D721Med (cell line): ENCODE results near the gene SCLY.

Experiments used
- DNase-seq: peaks from one replicate; pipeline ENCODE4 v3.0.0; 2011; ENCODE audit warnings: low spot score; ENCODE audit not compliant: insufficient read length
- FAIRE-seq: peaks from 2 replicates; lab custom pipeline; 2011; peaks lifted over from hg19 to GRCh38; lab: Jason Lieb, UNC
- TF ChIP-seq, protein P1 (sequence below): IDR thresholded peaks from 2 replicates; pipeline ENCODE4 v1.5.1; 2012; ENCODE audit warnings: mild to moderate bottlenecking, control low read depth; ENCODE audit not compliant: insufficient read depth; ENCODE audit errors: missing control alignments

SCLY gene

DNA sequence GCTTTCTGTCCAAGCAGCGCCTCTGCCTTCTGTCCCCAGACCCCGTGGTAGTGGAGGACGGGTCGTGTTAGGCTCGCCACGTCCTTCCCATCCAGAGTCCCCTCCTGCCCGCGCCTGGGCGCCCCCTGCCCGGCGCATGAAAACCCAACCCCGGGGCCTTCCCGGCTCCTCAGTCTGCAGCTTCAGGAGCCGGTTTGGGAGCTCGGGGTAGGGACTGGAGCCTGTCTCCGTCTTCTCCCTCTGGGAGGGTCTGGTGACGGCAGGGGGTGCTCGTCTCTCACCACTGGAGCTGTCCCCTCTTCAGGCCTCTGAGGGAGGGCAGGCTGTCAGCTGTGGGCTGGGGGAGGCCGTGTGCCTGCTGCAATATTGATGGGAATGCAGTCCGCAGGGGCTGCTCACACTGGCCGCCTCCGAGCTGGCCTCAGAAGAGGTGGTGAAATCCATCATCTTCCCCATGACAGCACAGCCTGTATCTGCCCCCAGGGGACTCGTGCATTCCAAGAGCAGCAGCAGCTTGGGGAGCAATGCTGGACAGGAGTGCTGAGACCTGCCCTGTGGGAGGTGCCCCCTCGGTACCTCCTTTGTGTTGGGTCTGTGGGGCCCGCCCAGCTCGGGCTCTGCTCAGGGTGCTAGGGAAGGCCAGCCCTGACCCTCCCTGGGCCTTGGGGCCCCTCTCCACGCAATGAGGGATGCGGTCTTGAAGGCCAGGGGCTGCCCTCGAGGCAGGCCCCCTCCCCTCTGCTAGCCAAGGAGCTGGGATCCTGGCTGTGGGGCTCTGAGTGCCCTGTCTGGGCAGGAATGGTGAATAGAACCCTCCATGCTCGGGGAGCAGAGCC lies 59.9 kb downstream of the SCLY start:
- FAIRE-seq: no peak
- no peak for DNase-seq
- TF ChIP-seq, protein P1, sequence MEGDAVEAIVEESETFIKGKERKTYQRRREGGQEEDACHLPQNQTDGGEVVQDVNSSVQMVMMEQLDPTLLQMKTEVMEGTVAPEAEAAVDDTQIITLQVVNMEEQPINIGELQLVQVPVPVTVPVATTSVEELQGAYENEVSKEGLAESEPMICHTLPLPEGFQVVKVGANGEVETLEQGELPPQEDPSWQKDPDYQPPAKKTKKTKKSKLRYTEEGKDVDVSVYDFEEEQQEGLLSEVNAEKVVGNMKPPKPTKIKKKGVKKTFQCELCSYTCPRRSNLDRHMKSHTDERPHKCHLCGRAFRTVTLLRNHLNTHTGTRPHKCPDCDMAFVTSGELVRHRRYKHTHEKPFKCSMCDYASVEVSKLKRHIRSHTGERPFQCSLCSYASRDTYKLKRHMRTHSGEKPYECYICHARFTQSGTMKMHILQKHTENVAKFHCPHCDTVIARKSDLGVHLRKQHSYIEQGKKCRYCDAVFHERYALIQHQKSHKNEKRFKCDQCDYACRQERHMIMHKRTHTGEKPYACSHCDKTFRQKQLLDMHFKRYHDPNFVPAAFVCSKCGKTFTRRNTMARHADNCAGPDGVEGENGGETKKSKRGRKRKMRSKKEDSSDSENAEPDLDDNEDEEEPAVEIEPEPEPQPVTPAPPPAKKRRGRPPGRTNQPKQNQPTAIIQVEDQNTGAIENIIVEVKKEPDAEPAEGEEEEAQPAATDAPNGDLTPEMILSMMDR: no peak

DNA sequence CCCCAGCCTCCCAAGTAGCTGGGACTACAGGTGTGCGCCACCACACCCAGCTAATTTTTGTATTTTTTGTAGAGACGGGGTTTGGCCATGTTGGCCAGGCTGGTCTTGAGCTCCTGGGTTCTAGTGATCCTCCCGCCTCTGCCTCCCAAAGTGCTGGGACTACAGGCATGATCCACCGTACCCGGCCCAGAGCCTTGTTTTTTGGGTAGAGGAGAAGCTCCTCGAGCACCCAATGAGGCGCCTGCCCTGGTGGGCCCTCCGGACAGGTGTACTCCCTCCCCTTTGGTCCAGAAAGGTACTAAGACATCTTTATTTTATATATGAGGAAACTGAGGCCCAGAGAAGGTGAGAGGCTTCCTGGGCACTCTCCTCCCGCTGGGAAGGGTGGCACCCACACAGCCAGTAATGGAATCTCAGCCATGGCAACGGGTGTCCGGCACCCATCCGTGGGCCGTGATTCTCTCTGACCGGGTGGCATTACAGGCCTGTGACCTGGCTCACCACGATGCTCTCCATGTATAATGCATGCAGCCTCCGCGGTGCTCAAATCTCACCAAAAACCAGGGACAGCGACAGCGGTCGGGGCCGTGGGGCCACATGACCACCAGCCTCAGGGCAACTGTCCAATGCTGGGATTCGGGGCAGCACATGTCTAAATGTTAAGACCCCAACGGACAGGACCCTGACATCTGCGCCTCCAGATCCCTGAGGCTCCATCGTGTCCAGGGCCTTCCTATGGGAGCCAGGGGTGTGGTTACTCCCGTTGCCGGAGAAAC lies 60.9 kb downstream of the SCLY start:
- TF ChIP-seq, protein P1: no peak
- FAIRE-seq: no peak
- no peak for DNase-seq

DNA sequence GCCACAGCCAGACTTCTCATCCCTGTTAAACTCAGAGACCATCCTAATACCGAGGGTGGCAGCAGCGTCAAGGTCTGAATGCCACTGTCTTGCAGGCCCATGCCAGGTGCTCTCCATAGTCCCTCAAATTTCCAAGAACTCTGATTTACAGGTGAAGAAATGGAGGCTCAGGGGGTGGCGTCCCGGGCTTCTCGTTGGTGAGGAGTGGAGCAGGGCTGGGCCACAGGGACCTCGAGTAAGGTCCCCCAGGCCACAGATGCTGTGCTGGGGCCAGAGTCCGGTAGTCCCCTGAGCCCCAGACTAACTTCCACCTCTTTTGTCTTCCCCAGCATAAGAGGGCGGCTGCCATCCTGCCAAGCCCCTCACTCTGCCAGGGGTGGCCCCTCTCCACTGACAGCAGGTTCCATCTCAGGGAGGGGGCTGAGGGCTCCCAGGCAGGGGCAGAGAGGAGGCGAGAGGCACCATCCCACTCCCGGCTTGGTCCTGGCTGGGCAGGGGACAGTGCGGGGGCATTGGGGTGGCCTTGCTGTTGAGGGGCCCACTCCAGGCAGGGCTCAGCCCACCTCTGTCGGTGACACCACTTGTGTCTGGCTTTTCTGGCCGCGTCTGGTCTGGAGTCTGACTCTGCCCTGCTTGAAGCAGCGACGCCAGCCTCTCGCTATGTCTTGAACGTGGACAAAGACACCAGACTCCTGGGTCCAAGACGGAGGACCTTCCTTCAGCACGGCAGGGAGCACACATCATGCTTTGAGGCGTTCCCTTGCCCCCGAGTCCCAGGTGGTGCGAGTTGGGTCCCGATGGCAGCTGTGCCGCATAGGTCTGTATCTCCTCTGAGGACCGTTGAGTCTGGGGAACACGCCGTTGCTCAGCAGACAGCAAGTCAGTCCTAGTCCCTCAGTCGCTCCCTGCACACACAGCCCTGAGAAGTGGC lies 61.8 kb downstream of the SCLY start:
- no peak for DNase-seq
- FAIRE-seq: no peak
- TF ChIP-seq, protein P1: no peak

DNA sequence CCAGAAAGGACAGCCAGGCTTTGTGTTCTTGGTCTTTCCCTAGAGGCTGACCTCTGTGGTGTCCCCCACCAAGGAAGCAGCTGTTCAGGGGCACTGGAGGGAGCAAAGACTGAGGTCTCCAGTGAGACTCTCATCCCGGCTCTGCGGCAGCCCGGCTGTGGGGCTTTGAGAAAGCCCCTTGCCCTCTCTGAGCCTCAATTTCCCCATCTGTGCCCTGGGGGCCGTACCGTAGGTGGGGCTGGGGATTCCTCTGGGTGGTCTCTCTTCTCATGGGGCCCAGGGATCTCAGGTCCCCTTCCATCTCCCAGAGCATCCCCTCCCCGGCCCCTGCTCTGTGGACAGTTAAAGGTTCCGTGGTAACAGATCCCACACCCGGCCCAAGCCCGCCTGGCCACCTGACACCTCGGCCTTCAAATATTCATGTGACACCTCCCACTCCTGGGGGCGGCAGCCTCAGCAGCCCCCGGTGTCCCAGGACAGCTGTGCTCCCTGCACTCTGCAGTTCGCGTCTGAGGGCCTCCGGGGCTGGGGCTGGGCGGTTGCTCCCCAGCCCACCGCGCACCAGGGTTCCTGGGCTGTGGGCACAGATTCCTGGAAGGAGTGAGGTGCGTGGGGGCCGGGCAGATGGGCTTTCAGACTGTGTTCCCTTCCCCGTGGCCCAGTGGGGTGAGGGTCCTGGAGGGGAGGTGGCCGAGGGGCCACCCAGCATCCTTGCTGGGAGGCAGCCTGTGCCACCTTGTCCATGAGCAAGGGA lies 62.6 kb downstream of the SCLY start:
- FAIRE-seq: no peak
- DNase-seq: no peak
- TF ChIP-seq, protein P1: no peak

DNA sequence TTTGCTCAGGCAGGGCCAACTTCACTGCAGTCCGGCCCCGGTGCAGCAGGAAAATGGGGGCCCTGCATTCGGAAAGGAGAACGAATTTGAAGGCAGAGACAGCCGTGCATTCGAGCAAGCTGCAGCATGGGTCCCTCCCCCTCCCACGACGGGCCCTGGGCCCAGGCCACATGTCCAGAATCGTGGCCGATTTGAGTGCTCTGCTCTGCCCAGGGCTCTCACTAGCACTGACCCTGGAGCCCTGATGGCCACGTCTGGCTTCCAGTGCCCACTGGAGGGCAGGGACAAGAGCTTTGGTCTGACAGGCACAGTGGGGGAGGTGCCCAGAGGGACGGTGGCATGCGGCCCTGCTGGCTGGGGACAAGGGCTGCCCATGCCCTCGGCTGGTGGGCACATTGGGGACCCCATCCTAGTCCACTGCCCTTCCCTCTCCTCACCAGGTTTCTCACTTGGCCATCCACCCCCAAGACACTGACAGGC lies 63.2 kb downstream of the SCLY start:
- FAIRE-seq: no peak
- TF ChIP-seq, protein P1: no peak

DNA sequence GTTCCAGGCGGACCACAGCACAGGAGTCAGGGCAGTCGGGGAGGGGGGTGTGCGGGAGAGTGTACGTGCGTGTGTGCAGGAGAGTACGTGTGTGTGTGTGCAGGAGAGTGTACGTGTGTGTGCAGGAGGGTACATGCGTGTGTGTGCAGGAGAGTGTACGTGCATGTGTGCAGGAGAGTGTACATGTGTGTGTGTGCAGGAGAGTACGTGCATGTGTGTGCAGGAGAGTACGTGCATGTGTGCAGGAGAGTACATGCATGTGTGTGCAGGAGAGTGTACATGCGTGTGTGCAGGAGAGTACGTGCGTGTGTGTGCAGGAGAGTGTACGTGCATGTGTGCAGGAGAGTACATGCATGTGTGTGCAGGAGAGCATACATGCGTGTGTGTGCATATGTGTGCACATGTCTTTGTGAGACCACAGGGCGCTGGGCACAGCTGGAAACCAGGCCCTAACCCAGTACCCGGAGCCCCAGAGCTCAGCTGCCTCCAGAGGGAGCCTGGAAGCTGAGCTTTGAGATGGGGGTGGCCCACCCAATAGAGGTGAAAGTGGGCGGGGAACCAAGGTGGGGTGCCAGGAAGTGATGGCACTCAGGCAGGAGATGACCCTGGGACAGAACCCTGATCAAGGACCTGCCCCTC lies 63.8 kb downstream of the SCLY start:
- DNase-seq (no peak), FAIRE-seq (no peak)
- TF ChIP-seq, protein P1: no peak

More for the DNA sequence above, 63.2 kb downstream of the SCLY start:
- no peak for DNase-seq
